ENCODE results near the gene CACNA1C. TPM values are rescaled to one million over a fixed set of nuclear protein-coding genes. Genes with fewer than 3 reads are reported as not detected.

The CACNA1C gene
- total RNA-seq, 4 donors from 2014 or later = 0.38 to 2.4 (median 1.4) TPM

- H3K4me3 ChIP-seq (ENCODE audit: low read depth, poor library complexity, severe bottlenecking) = no peak overlapping the region
- TF ChIP-seq POLR2A (IDR thresholded peaks at IDR 0.05) = no peak
- TF ChIP-seq, protein P1, sequence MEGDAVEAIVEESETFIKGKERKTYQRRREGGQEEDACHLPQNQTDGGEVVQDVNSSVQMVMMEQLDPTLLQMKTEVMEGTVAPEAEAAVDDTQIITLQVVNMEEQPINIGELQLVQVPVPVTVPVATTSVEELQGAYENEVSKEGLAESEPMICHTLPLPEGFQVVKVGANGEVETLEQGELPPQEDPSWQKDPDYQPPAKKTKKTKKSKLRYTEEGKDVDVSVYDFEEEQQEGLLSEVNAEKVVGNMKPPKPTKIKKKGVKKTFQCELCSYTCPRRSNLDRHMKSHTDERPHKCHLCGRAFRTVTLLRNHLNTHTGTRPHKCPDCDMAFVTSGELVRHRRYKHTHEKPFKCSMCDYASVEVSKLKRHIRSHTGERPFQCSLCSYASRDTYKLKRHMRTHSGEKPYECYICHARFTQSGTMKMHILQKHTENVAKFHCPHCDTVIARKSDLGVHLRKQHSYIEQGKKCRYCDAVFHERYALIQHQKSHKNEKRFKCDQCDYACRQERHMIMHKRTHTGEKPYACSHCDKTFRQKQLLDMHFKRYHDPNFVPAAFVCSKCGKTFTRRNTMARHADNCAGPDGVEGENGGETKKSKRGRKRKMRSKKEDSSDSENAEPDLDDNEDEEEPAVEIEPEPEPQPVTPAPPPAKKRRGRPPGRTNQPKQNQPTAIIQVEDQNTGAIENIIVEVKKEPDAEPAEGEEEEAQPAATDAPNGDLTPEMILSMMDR (IDR thresholded peaks at IDR 0.05) = no peak
- intact Hi-C loops (cut with DNase I; ENCODE audit: low total_unique reads) = no loop called here
- 41 to 42% methylated on average over 12 of the region's 12 CpGs for WGBS, 2 donors
- peak in 1 of 2 donors; percentile 49 for DNase-seq (ENCODE audit: low spot score in 2 of 2)
Observed at GRCh38 chr12:2613326-2614073, 560.7 kb downstream of the CACNA1C start.

DNA sequence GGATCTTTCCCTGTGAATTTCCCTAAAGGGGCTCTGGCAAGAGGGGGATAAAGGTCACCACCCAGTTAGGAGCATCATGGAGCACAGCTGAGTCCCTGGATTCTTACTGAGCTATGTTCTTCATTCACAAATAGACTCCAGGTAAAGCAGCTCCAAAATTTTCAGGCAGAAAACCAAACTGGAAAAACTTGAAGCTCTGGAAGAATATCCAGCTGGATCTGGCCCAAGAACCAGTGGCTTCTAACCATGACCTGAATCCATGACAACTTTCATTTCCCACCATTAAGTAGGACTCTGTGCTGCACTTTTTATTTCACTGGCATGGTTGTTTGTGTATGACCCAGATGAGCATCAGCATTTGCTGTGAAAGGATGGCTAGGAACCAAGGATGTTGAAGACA is 561.6 kb downstream of the CACNA1C start:
- intact Hi-C loops (cut with DNase I; ENCODE audit: low total_unique reads) = no loop called here
- no peak for TF ChIP-seq POLR2A (IDR thresholded peaks at IDR 0.05)
- TF ChIP-seq, protein P1 (IDR thresholded peaks at IDR 0.05) = no peak

GRCh38 chr12:2615665-2616402 is 563.0 kb downstream of the CACNA1C start:
- H3K4me3 ChIP-seq (ENCODE audit: low read depth, poor library complexity, severe bottlenecking) = no peak overlapping the region
- TF ChIP-seq POLR2A (IDR thresholded peaks at IDR 0.05) = no peak
- TF ChIP-seq, protein P1 (IDR thresholded peaks at IDR 0.05) = no peak
- no peak for DNase-seq (ENCODE audit: low spot score in 2 of 2)
- intact Hi-C loops (cut with DNase I; ENCODE audit: low total_unique reads) = no loop called here
- WGBS, 2 donors = 74 to 77% methylated on average over 13 to 14 of the region's 14 CpGs

More for the DNA sequence above, 561.6 kb downstream of the CACNA1C start:
- DNase-seq (ENCODE audit: low spot score in 2 of 2) = no peak
- no peak overlapping the region for H3K4me3 ChIP-seq (ENCODE audit: low read depth, poor library complexity, severe bottlenecking)

DNA sequence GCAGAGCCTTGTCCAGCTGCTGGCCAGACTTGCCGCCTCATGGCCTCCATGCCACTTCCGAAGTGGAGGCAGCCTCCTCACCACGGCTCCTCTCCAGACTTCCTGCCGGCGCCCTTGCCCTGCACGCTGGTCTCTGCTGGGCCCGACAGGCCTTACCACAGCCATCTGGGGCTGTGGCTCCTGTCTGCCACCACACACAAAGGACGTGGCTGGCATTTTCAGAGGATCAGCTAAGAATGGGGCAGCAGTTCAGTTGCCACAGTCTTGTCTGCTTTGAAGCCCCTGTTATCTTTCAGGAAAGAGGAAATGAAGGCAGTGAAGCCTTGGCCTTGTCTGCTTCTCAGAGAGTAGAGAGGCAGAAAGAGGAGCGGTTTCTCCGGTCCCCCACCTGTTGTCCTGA is 564.0 kb downstream of the CACNA1C start:
- 80 to 84% methylated on average over 10 of the region's 10 CpGs for WGBS, 2 donors
- H3K4me3 ChIP-seq (ENCODE audit: low read depth, poor library complexity, severe bottlenecking) = no peak overlapping the region
- DNase-seq (ENCODE audit: low spot score in 2 of 2) = no peak
- intact Hi-C loops (cut with DNase I; ENCODE audit: low total_unique reads) = no loop called here
- TF ChIP-seq POLR2A (IDR thresholded peaks at IDR 0.05) = no peak
- TF ChIP-seq, protein P1 (IDR thresholded peaks at IDR 0.05) = no peak

- TF ChIP-seq, protein P1 (IDR thresholded peaks at IDR 0.05) = no peak
- no peak for TF ChIP-seq POLR2A (IDR thresholded peaks at IDR 0.05)
- WGBS, 2 donors = 82 to 100% methylated on average over 5 to 8 of the region's 8 CpGs
Observed at GRCh38 chr12:2617365-2617764, 564.6 kb downstream of the CACNA1C start.

More at GRCh38 chr12:2617365-2617764, 564.6 kb downstream of the CACNA1C start:
- DNase-seq (ENCODE audit: low spot score in 2 of 2) = no peak
- no peak overlapping the region for H3K4me3 ChIP-seq (ENCODE audit: low read depth, poor library complexity, severe bottlenecking)
- intact Hi-C loops (cut with DNase I; ENCODE audit: low total_unique reads) = no loop called here
